K562 (cell line): ENCODE measurements around the gene OR3A3. TPM values are rescaled to one million over a fixed set of nuclear protein-coding genes. Genes with fewer than 3 reads are reported as not detected.

Source experiments
- ATAC-seq: fragments of 200-7000 bp; cut with Tn5 transposase; 3 replicates; pipeline ENCODE4 v1.9.1; 2020; ENCODE audit warnings: moderate library complexity
- BruUV-seq: library from RNA; stranded (reverse); fragments of 400-500 nt; replicated peaks from 2 replicates; lab custom pipeline; 2021; lab: Mats Ljungman, UMichigan
- CTCF ChIA-PET: fragments of 300-600 bp; formaldehyde crosslinking; extraction: SDS; loops from one replicate; lab custom pipeline; 2021; ENCODE audit warnings: low intra/inter-chr PET ratio; lab: Yijun Ruan, JAX
- POLR2A ChIA-PET: fragments of 300-600, 350-650 bp; sonication (Branson Sonifier 250); formaldehyde crosslinking; extraction: SDS; loops from one replicate; lab custom pipeline; 2021; ENCODE audit warnings: antibody characterized with exemption, inconsistent platforms; lab: Yijun Ruan, JAX
- DNase-seq, 4 experiments: peaks; one replicate each; pipeline versions ENCODE4 v3.0.0 to v3.0.0-alpha.2; 2011 to 2018; ENCODE audit warnings: low spot score in 3 of 4, mixed read lengths in 3 of 4; ENCODE audit errors: extremely low read depth in 1 of 4
- FAIRE-seq: peaks from 2 replicates; lab custom pipeline; 2011; peaks lifted over from hg19 to GRCh38; lab: Jason Lieb, UNC
- H2AFZ ChIP-seq: 2 replicates; pipeline ENCODE4 v1.6.0; 2011; ENCODE audit warnings: low read depth, low read length, control low read depth, inconsistent platforms
- H3K27ac ChIP-seq: fragments of 200-600 bp; 3 replicates; pipeline ENCODE4 v1.8.0; 2011; ENCODE audit warnings: low read depth, mild to moderate bottlenecking, control low read depth, inconsistent platforms, low read length, moderate library complexity, mixed read lengths; ENCODE audit errors: extremely low read depth
- H3K27me3 ChIP-seq, 2 experiments: fragments of 300-600 bp in 1 of 2; 2 replicates in 1 of 2; 3 replicates in 1 of 2; pipeline versions ENCODE4 v1.6.0 to v1.8.0; 2011; ENCODE audit warnings: inconsistent platforms in 2 of 2, low read length in 2 of 2, mild to moderate bottlenecking in 1 of 2, mixed read lengths in 1 of 2, moderate library complexity in 1 of 2; ENCODE audit not compliant: control insufficient read depth in 2 of 2, insufficient read depth in 2 of 2
- H3K36me3 ChIP-seq: fragments of 300-600 bp; 3 replicates; pipeline ENCODE4 v1.8.0; 2011; ENCODE audit warnings: mild to moderate bottlenecking, low read length, inconsistent platforms; ENCODE audit not compliant: control insufficient read depth, insufficient read depth
- H3K4me1 ChIP-seq, 2 experiments: fragments of 200-600 bp in 1 of 2; replicated peaks in 1 of 2; 2 replicates in 1 of 2; 3 replicates in 1 of 2; pipeline versions ENCODE4 v1.5.1 to v1.8.0; 2011; ENCODE audit warnings: inconsistent platforms in 2 of 2, low read length in 2 of 2, mild to moderate bottlenecking in 1 of 2, mixed read lengths in 1 of 2, moderate library complexity in 1 of 2; ENCODE audit not compliant: control insufficient read depth in 2 of 2, insufficient read depth in 2 of 2
- H3K4me2 ChIP-seq: 2 replicates; pipeline ENCODE4 v1.6.1; 2011; ENCODE audit warnings: low read length, control low read depth, inconsistent platforms, mixed read lengths; ENCODE audit not compliant: insufficient read depth
- H3K4me3 ChIP-seq: fragments of 200-600 bp; sonication (generic), shearing (Covaris generic); 2 replicates; pipeline ENCODE4 v1.5.1; 2016; ENCODE audit warnings: control low read depth, inconsistent platforms
- H3K79me2 ChIP-seq: fragments of 200-600 bp; 3 replicates; pipeline ENCODE4 v1.8.0; 2011; ENCODE audit warnings: low read length, inconsistent platforms; ENCODE audit not compliant: control insufficient read depth, insufficient read depth
- H3K9ac ChIP-seq, 2 experiments: 2 replicates each; pipeline versions ENCODE4 v1.6.0 to v1.6.1; 2011; ENCODE audit warnings: low read depth in 2 of 2, low read length in 2 of 2, control low read depth in 1 of 2, inconsistent platforms in 1 of 2, mild to moderate bottlenecking in 1 of 2, mixed read lengths in 1 of 2; ENCODE audit not compliant: insufficient read depth in 1 of 2
- H3K9me1 ChIP-seq: one replicate; pipeline ENCODE4 v1.6.0; 2011; ENCODE audit warnings: inconsistent platforms, mild to moderate bottlenecking, low read length, moderate library complexity; ENCODE audit not compliant: control insufficient read depth, insufficient read depth
- H3K9me3 ChIP-seq: replicated peaks from 2 replicates; pipeline ENCODE4 v1.5.1; 2011; ENCODE audit warnings: low read depth, low read length, inconsistent platforms; ENCODE audit not compliant: control insufficient read depth, insufficient read depth
- H4K20me1 ChIP-seq: replicated peaks from 2 replicates; pipeline ENCODE4 v1.6.1; 2011; ENCODE audit warnings: low read length, inconsistent platforms, mixed read lengths; ENCODE audit not compliant: control insufficient read depth, insufficient read depth
- ATF3 ChIP-seq, 2 experiments: fragments of 450-650 bp in 1 of 2; sonication (generic) in 1 of 2; formaldehyde crosslinking in 1 of 2; IDR thresholded peaks in 1 of 2; conservative IDR thresholded peaks in 1 of 2; 2 replicates each; pipeline versions ENCODE4 v1.6.1 to v1.8.1; 2016 to 2023; ENCODE audit warnings: mild to moderate bottlenecking in 2 of 2, moderate library complexity in 2 of 2, inconsistent platforms in 1 of 2, missing genetic modification reagents in 1 of 2
- ELF4 ChIP-seq: fragments of 450-650 bp; formaldehyde crosslinking; IDR thresholded peaks from 2 replicates; pipeline ENCODE4 v1.4.0; 2022; ENCODE audit warnings: missing genetic modification characterization
- KLF1 ChIP-seq: fragments of 450-650 bp; IDR thresholded peaks from 2 replicates; pipeline ENCODE4 v1.6.1; 2016; ENCODE audit warnings: missing genetic modification characterization, missing compliant biosample characterization
- RAD21 ChIP-seq, 2 experiments: fragments of 250-450 bp in 1 of 2; fragments of 450-650 bp in 1 of 2; sonication (Bioruptor Pico) in 1 of 2; formaldehyde crosslinking in 1 of 2; IDR thresholded peaks in 1 of 2; conservative IDR thresholded peaks in 1 of 2; 2 replicates each; pipeline versions ENCODE4 v1.4.0 to v1.8.0; 2020 to 2022; ENCODE audit warnings: mild to moderate bottlenecking in 2 of 2, moderate library complexity in 1 of 2
- ZNF175 ChIP-seq: fragments of 200-800 bp; sonication (Bioruptor generic); IDR thresholded peaks from 2 replicates; pipeline ENCODE4 v1.6.1; 2016; ENCODE audit warnings: low read depth, mild to moderate bottlenecking, missing genetic modification characterization, missing compliant biosample characterization
- WGBS: fragments of 100-300 bp; shearing (Covaris generic); methylation state at CpG from one replicate; pipeline ENCODE4 v1.1.6; 2016; ENCODE audit warnings: low coverage, mixed read lengths; ENCODE audit not compliant: insufficient coverage; ENCODE audit errors: missing lambda C conversion rate; 5-methylcytosine and 5-hydroxymethylcytosine counted together
- in situ Hi-C: fragments of 300-500 bp; cut with MboI; formaldehyde crosslinking; loops from 4 replicates; pipeline ENCODE4 v1.15.0; 2018; ENCODE audit warnings: inconsistent platforms, mixed read lengths
- intact Hi-C: fragments of 100-400 bp; cut with micrococcal nuclease; formaldehyde crosslinking; loops from 2 replicates; pipeline ENCODE4 v1.14.2; 2022
- polyA plus RNA-seq, 8 experiments: library from polyadenylated mRNA; depleted of rRNA in 4 of 8; stranded (reverse) in 5 of 8; unstranded in 3 of 8; fragments of >200 nt; fragmentation: Nextera tagmentation in 2 of 8; fragmentation: Illumina TruSeq in 1 of 8; extraction: Ambion mirVana in 2 of 8; extraction: Trizol in 1 of 8; gene quantifications; 2 replicates each; pipeline versions ENCODE4 v1.2.1 to v1.2.3, GENCODE V29; 2011 to 2014; ENCODE audit warnings: inconsistent platforms in 1 of 8, missing spikeins in 1 of 8
- total RNA-seq, 7 experiments: library from RNA; depleted of rRNA in 6 of 7; stranded (reverse); fragments of >200 nt in 6 of 7; fragmentation: Illumina TruSeq in 2 of 7; extraction: Trizol in 2 of 7; gene quantifications; 2 replicates each; pipeline versions ENCODE4 v1.2.1 to v1.2.3, GENCODE V29; 2011 to 2021; ENCODE audit warnings: low replicate concordance in 1 of 7
- TF ChIP-seq, protein P1 (sequence below): fragments of 450-650 bp; IDR thresholded peaks from 2 replicates; pipeline ENCODE4 v1.6.1; 2018; ENCODE audit not compliant: partially characterized antibody
- TF ChIP-seq, protein P2 (sequence below), 3 experiments: IDR thresholded peaks in 2 of 3; conservative IDR thresholded peaks in 1 of 3; 2 replicates each; pipeline ENCODE4 v1.5.1; 2011 to 2012; ENCODE audit warnings: low read length in 3 of 3, mild to moderate bottlenecking in 3 of 3, control low read depth in 2 of 3, improper control_type of control experiment in 1 of 3, inconsistent platforms in 1 of 3, low read depth in 1 of 3, mixed read lengths in 1 of 3, moderate library complexity in 1 of 3; ENCODE audit not compliant: insufficient read depth in 2 of 3
- TF ChIP-seq, protein P3 (sequence below): sonication (generic); formaldehyde crosslinking; IDR thresholded peaks from 2 replicates; pipeline ENCODE4 v1.8.0; 2022; ENCODE audit warnings: mild to moderate bottlenecking, missing genetic modification reagents

The OR3A3 gene
- total and polyA plus RNA-seq, 9 of the 15 experiments (the other 6 are each of a cell fraction or from before 2014, with no cell fraction given) = not detected

DNA sequence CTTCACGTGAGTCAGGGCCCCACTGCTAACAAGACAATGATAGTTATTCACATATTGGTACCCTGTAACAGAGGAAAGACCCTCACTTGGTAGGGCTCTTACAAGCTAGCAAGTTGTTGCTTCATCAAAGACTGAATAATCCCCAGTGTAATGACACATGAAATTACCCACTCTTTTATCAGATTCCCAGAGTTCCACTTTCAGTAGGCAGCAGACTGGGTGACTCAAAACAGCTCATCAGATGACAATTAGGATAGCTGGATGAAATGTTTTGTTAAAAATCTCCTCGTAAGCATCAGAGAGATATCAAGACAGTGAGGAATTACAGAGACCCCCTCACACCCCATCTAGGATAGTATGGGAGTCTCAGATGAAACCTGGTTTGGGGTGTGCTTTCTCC, 29.3 kb downstream of the OR3A3 start (continued):
- TF ChIP-seq, protein P1, sequence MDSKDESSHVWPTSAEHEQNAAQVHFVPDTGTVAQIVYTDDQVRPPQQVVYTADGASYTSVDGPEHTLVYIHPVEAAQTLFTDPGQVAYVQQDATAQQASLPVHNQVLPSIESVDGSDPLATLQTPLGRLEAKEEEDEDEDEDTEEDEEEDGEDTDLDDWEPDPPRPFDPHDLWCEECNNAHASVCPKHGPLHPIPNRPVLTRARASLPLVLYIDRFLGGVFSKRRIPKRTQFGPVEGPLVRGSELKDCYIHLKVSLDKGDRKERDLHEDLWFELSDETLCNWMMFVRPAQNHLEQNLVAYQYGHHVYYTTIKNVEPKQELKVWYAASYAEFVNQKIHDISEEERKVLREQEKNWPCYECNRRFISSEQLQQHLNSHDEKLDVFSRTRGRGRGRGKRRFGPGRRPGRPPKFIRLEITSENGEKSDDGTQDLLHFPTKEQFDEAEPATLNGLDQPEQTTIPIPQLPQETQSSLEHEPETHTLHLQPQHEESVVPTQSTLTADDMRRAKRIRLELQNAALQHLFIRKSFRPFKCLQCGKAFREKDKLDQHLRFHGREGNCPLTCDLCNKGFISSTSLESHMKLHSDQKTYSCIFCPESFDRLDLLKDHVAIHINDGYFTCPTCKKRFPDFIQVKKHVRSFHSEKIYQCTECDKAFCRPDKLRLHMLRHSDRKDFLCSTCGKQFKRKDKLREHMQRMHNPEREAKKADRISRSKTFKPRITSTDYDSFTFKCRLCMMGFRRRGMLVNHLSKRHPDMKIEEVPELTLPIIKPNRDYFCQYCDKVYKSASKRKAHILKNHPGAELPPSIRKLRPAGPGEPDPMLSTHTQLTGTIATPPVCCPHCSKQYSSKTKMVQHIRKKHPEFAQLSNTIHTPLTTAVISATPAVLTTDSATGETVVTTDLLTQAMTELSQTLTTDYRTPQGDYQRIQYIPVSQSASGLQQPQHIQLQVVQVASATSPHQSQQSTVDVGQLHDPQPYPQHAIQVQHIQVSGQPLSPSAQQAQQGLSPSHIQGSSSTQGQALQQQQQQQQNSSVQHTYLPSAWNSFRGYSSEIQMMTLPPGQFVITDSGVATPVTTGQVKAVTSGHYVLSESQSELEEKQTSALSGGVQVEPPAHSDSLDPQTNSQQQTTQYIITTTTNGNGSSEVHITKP = no peak
- no peak for TF ChIP-seq ZNF175 (CRISPR knock-in tag)

DNA sequence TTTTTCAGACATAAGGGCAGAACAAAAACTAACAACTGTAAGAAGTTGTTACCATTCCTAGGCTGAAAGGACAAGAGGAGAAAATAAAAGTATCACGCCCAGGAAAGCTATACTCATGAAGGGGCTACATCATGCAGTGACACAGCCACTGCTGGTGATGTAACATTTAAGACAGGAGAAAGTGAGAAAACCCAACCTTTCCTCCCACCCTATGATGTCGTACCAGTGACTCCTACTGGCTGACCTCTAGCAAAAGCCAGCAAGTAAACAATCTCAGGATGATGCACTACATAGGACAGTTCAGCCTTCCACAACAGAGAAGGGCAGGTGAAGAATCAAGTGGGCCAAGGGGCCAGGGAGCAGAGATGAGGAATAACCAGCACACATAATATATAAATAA, 36.5 kb downstream of the OR3A3 start:
- no peaks in the 10 kb centered on the region for H3K9me3 ChIP-seq
- no peak overlapping the region for H3K4me2 ChIP-seq
- no peaks in the 10 kb centered on the region for H3K27me3 ChIP-seq
- FAIRE-seq (no peak), ATAC-seq (peak; percentile 53; the same call in 2 of the 3 replicates), DNase-seq (peak in 3 of 4 experiments; percentile 7 to 17 (median 15))
- H3K4me1 ChIP-seq = no peaks in the 10 kb centered on the region
- no peak overlapping the region for H3K9ac ChIP-seq
- intact Hi-C loops (no loop called here), in situ Hi-C loops (no loop called here)
- ChIA-PET POLR2A (no interaction called here), CTCF (no interaction called here)
- no peak overlapping the region for H3K4me3 ChIP-seq
- no peaks in the 10 kb centered on the region for H4K20me1 ChIP-seq
- H2AFZ ChIP-seq = no peak overlapping the region
- H3K9me1 ChIP-seq = no peaks in the 10 kb centered on the region
- no TSS peak for BruUV-seq
- no peaks in the 10 kb centered on the region for H3K36me3 ChIP-seq
- H3K79me2 ChIP-seq = no peaks in the 10 kb centered on the region
- 0% methylated on average over 2 of the region's 2 CpGs for WGBS
- TF ChIP-seq, protein P2, sequence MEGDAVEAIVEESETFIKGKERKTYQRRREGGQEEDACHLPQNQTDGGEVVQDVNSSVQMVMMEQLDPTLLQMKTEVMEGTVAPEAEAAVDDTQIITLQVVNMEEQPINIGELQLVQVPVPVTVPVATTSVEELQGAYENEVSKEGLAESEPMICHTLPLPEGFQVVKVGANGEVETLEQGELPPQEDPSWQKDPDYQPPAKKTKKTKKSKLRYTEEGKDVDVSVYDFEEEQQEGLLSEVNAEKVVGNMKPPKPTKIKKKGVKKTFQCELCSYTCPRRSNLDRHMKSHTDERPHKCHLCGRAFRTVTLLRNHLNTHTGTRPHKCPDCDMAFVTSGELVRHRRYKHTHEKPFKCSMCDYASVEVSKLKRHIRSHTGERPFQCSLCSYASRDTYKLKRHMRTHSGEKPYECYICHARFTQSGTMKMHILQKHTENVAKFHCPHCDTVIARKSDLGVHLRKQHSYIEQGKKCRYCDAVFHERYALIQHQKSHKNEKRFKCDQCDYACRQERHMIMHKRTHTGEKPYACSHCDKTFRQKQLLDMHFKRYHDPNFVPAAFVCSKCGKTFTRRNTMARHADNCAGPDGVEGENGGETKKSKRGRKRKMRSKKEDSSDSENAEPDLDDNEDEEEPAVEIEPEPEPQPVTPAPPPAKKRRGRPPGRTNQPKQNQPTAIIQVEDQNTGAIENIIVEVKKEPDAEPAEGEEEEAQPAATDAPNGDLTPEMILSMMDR (IDR thresholded peaks at IDR 0.05 in 2 of 3, conservative IDR thresholded peaks at IDR 0.05 in 1 of 3; ENCODE audit: insufficient read depth in 2 of 3, low read depth in 1 of 3, low read length in 3 of 3) = peak; percentile 14 to 34 (median 27); a peak in 3 of 6 replicates
- TF ChIP-seq KLF1 (tag) (no peak), RAD21 (CRISPR knock-in tag; conservative IDR thresholded peaks at IDR 0.05 in 1 of 2, IDR thresholded peaks at IDR 0.05 in 1 of 2) (peak in 1 of 2 experiments; percentile 34; a peak in 2 of 4 replicates), ELF4 (no peak), ATF3 (IDR thresholded peaks at IDR 0.05) (peak; percentile 56), ATF3 (CRISPR knock-in tag; conservative IDR thresholded peaks at IDR 0.05) (no peak)
- TF ChIP-seq, protein P3, sequence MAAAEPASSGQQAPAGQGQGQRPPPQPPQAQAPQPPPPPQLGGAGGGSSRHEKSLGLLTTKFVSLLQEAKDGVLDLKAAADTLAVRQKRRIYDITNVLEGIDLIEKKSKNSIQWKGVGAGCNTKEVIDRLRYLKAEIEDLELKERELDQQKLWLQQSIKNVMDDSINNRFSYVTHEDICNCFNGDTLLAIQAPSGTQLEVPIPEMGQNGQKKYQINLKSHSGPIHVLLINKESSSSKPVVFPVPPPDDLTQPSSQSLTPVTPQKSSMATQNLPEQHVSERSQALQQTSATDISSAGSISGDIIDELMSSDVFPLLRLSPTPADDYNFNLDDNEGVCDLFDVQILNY (CRISPR knock-in tag) = no peak
- H3K27ac ChIP-seq = no peak overlapping the region
